Gastrocnemius medialis (tissue), 4 donors: ENCODE data around the gene DDI2. TPM values are rescaled to one million over a fixed set of nuclear protein-coding genes. Genes with fewer than 3 reads are reported as not detected.

Experiments
- ATAC-seq, 2 donors: fragments of 150-250 bp; one replicate each; pipeline ENCODE4 v1.9.1; 2016
- DNase-seq, 2 donors: peaks; one replicate each; pipeline ENCODE4 v3.0.0-alpha.2; 2019
- H3K27ac ChIP-seq, 4 donors: fragments of 200-600 bp; sonication (generic); 1 replicate in 1 of 4; 2 replicates in 3 of 4; pipeline ENCODE4 v1.5.1; 2016 to 2018; ENCODE audit warnings: mild to moderate bottlenecking in 2 of 4, moderate library complexity in 1 of 4
- H3K27me3 ChIP-seq, 3 donors: fragments of 200-600 bp; sonication (generic) in 2 of 3; 1 replicate in 1 of 3; 2 replicates in 2 of 3; pipeline versions ENCODE4 v1.5.1 to v1.6.0; 2016 to 2019; ENCODE audit warnings: mild to moderate bottlenecking in 1 of 3, moderate library complexity in 1 of 3
- H3K36me3 ChIP-seq, 2 donors: fragments of 200-600 bp; sonication (generic) in 1 of 2; one replicate each; pipeline ENCODE4 v1.5.1; 2017 to 2018
- H3K4me1 ChIP-seq, 2 donors: fragments of 200-600 bp; sonication (generic) in 1 of 2; one replicate each; pipeline ENCODE4 v1.5.1; 2016 to 2017; ENCODE audit warnings: mild to moderate bottlenecking in 2 of 2
- H3K4me3 ChIP-seq, 4 donors: fragments of 200-600 bp; sonication (generic) in 3 of 4; 1 replicate in 1 of 4; 2 replicates in 3 of 4; pipeline ENCODE4 v1.5.1; 2016 to 2019; ENCODE audit warnings: mild to moderate bottlenecking in 2 of 4
- H3K9me3 ChIP-seq, 3 donors: fragments of 200-600 bp; sonication (generic) in 2 of 3; 1 replicate in 1 of 3; 2 replicates in 2 of 3; pipeline ENCODE4 v1.5.1; 2016 to 2019
- CTCF ChIP-seq, 5 experiments: fragments of 450-650 bp in 3 of 5; fragments of 200-600 bp in 2 of 5; sonication (generic) in 2 of 5; IDR thresholded peaks in 4 of 5; conservative IDR thresholded peaks in 1 of 5; 1 replicate in 4 of 5; 2 replicates in 1 of 5; pipeline ENCODE4 v1.5.1; 2016 to 2019; ENCODE audit warnings: antibody characterized with exemption in 5 of 5, mild to moderate bottlenecking in 3 of 5, moderate library complexity in 3 of 5
- POLR2A ChIP-seq, 2 donors: fragments of 450-650 bp; IDR thresholded peaks; one replicate each; pipeline ENCODE4 v1.6.1; 2017; ENCODE audit warnings: antibody characterized with exemption in 2 of 2, mild to moderate bottlenecking in 2 of 2, moderate library complexity in 2 of 2
- in situ Hi-C, 4 donors: fragments of 200-750 bp; cut with MboI; loops; one replicate each; pipeline versions ENCODE4 v1.15.0 to v1.8.0; 2017; ENCODE audit warnings: low sequenced_read_pairs in 4 of 4
- intact Hi-C: fragments of 100-400 bp; cut with DNase I; formaldehyde crosslinking; loops from one replicate; pipeline ENCODE4 v1.15.1; 2023; ENCODE audit warnings: low total_unique reads
- total RNA-seq, 4 donors: library from RNA; depleted of rRNA; stranded (reverse); fragments of >200 nt; gene quantifications; one replicate each; pipeline versions ENCODE4 v1.1.0 to v1.2.3, GENCODE V29; 2016

DDI2 gene
- total RNA-seq, 4 donors from 2014 or later = 19.0 to 86.7 (median 34.2) TPM

- Histone ChIP-seq H3K4me3 (no peak overlapping the region), H3K9me3 (no peaks in the 10 kb centered on the region), H3K27ac (peak overlapping the region; percentile 85 to 98 (median 93)), H3K4me1 (peaks cover 37 to 47% of the 10 kb centered on the region in 2 donors), H3K27me3 (no peaks in the 10 kb centered on the region), H3K36me3 (no peaks in the 10 kb centered on the region)
- no peak for TF ChIP-seq CTCF (IDR thresholded peaks at IDR 0.05 in 4 of 5, conservative IDR thresholded peaks at IDR 0.05 in 1 of 5)
- no peak for TF ChIP-seq POLR2A (IDR thresholded peaks at IDR 0.05)
- in situ Hi-C loops (no loop called here), intact Hi-C loops (loop anchor here (5.0 kb wide), 1 partner anchor 63 kb away; the partner anchor contains the start of gene DDI2)
- peak in 1 of 2 donors; percentile 33 for DNase-seq
- peak; percentile 74 to 78 for ATAC-seq
Measured at GRCh38 chr1:15680561-15681348, 63.5 kb downstream of the DDI2 start.

GRCh38 chr1:15681349-15682292 lies 64.4 kb downstream of the DDI2 start:
- H3K4me1 ChIP-seq = peaks cover 44 to 47% of the 10 kb centered on the region in 2 donors
- H3K27ac ChIP-seq = peak overlapping the region; percentile 85 to 98 (median 93)
- peak; percentile 65 to 71 for ATAC-seq
- H3K4me3 ChIP-seq = peak overlapping the region in 2 of 4 donors; percentile 2 to 20
- no peaks in the 10 kb centered on the region for H3K9me3 ChIP-seq
- H3K27me3 ChIP-seq = no peaks in the 10 kb centered on the region
- H3K36me3 ChIP-seq = no peaks in the 10 kb centered on the region
- peak; percentile 73 to 75 for TF ChIP-seq POLR2A (IDR thresholded peaks at IDR 0.05)
- TF ChIP-seq CTCF (IDR thresholded peaks at IDR 0.05 in 4 of 5, conservative IDR thresholded peaks at IDR 0.05 in 1 of 5) = no peak
- intact Hi-C loops = loop anchor here (5.0 kb wide), 1 partner anchor 64 kb away; the partner anchor contains the start of gene DDI2
- DNase-seq = peak; percentile 63 to 85
- in situ Hi-C loops = no loop called here

GRCh38 chr1:15682936-15683341 lies 65.7 kb downstream of the DDI2 start:
- no peaks in the 10 kb centered on the region for H3K27me3 ChIP-seq
- H3K4me1 ChIP-seq = peaks cover 53 to 57% of the 10 kb centered on the region in 2 donors

More at GRCh38 chr1:15682936-15683341, 65.7 kb downstream of the DDI2 start:
- intact Hi-C loops (loop anchor here (5.0 kb wide), 1 partner anchor 66 kb away; the partner anchor contains the start of gene DDI2), in situ Hi-C loops (no loop called here)
- DNase-seq (no peak), ATAC-seq (no peak)
- H3K27ac ChIP-seq = peak overlapping the region; percentile 85 to 98 (median 93)
- H3K36me3 ChIP-seq = no peaks in the 10 kb centered on the region
- H3K9me3 ChIP-seq = no peaks in the 10 kb centered on the region
- TF ChIP-seq POLR2A (IDR thresholded peaks at IDR 0.05) (no peak), CTCF (IDR thresholded peaks at IDR 0.05 in 4 of 5, conservative IDR thresholded peaks at IDR 0.05 in 1 of 5) (no peak)
- peak overlapping the region in 1 of 4 donors; percentile 66 for H3K4me3 ChIP-seq
